CD4-positive, alpha-beta T cell (primary cell): Measurements from ENCODE around the gene IL12RB1. TPM values are rescaled to one million over a fixed set of nuclear protein-coding genes. Genes with fewer than 3 reads are reported as not detected.

Experiments used
- ATAC-seq: fragments of 200-7000 bp; cut with Tn5 transposase; one replicate; pipeline ENCODE4 v1.10.0; 2022; ENCODE audit warnings: mild to moderate bottlenecking; ENCODE audit not compliant: poor library complexity
- CTCF ChIA-PET: fragments of 350-600 bp; sonication (Branson Sonifier 250); formaldehyde crosslinking; loops from one replicate; lab custom pipeline; 2021; ENCODE audit warnings: antibody characterized with exemption, inconsistent platforms; lab: Charles Lee
- POLR2A ChIA-PET: fragments of 350-600 bp; sonication (Branson Sonifier 250); formaldehyde crosslinking; loops from one replicate; lab custom pipeline; 2021; ENCODE audit warnings: antibody characterized with exemption, inconsistent platforms; lab: Charles Lee
- DNase-seq, 14 experiments: peaks; one replicate each; pipeline ENCODE4 v3.0.0-alpha.2; 2013 to 2020; ENCODE audit warnings: mixed read lengths in 2 of 14
- H3K27ac ChIP-seq, 2 donors: one replicate each; pipeline versions ENCODE4 v1.5.1 to v1.7.0; 2013; ENCODE audit warnings: low read length in 2 of 2, low read depth in 1 of 2, mild to moderate bottlenecking in 1 of 2
- H3K27me3 ChIP-seq, 2 experiments: 1 replicate in 1 of 2; 2 replicates in 1 of 2; pipeline versions ENCODE4 v1.6.1 to v1.7.0; 2013; ENCODE audit warnings: low read length in 2 of 2, control low read depth in 1 of 2, mild to moderate bottlenecking in 1 of 2, moderate library complexity in 1 of 2; ENCODE audit not compliant: insufficient read depth in 2 of 2, control insufficient read depth in 1 of 2
- H3K36me3 ChIP-seq: one replicate; pipeline ENCODE4 v1.6.1; 2013; ENCODE audit warnings: low read length, control low read depth; ENCODE audit not compliant: insufficient read depth
- H3K4me1 ChIP-seq: one replicate; pipeline ENCODE4 v1.6.1; 2013; ENCODE audit warnings: low read length, control low read depth; ENCODE audit not compliant: insufficient read depth
- H3K4me3 ChIP-seq: one replicate; pipeline ENCODE4 v1.5.1; 2013; ENCODE audit warnings: mild to moderate bottlenecking, low read length, moderate library complexity
- H3K9me3 ChIP-seq, 2 experiments: 1 replicate in 1 of 2; 2 replicates in 1 of 2; pipeline versions ENCODE4 v1.6.1 to v1.7.0; 2013; ENCODE audit warnings: low read length in 2 of 2, mild to moderate bottlenecking in 2 of 2, control low read depth in 1 of 2, moderate library complexity in 1 of 2; ENCODE audit not compliant: control insufficient read depth in 1 of 2, insufficient read depth in 1 of 2
- H3K27ac Mint-ChIP-seq: one replicate; pipeline ENCODE4 v1.8.0; 2020; ENCODE audit warnings: mixed read lengths
- H3K27me3 Mint-ChIP-seq: one replicate; pipeline ENCODE4 v1.8.0; 2021; ENCODE audit warnings: mixed read lengths
- H3K36me3 Mint-ChIP-seq: one replicate; pipeline ENCODE4 v1.8.0; 2021; ENCODE audit warnings: low read depth, mixed read lengths
- H3K4me1 Mint-ChIP-seq: one replicate; pipeline ENCODE4 v1.8.0; 2021; ENCODE audit warnings: low read depth, mixed read lengths
- H3K4me3 Mint-ChIP-seq: one replicate; pipeline ENCODE4 v1.8.0; 2020; ENCODE audit warnings: mild to moderate bottlenecking, mixed read lengths
- H3K9me3 Mint-ChIP-seq: one replicate; pipeline ENCODE4 v1.8.0; 2020; ENCODE audit warnings: mixed read lengths
- intact Hi-C, 2 experiments: fragments of 100-400 bp; cut with DNase I in 1 of 2; cut with micrococcal nuclease in 1 of 2; formaldehyde crosslinking; loops; one replicate each; pipeline versions ENCODE4 v1.15.1 to v1.9.0; 2023 to 2025; cut with DNase I, micrococcal nuclease
- total RNA-seq, 174 experiments: library from RNA in 2 of 174; stranded (reverse) in 2 of 174; gene quantifications; one replicate each; pipeline ENCODE4 v1.2.3 and lab custom pipeline; 2021 to 2026
- TF ChIP-seq, protein P1 (sequence below): fragments of 200-600 bp; IDR thresholded peaks from one replicate; pipeline ENCODE4 v1.8.0; 2022; ENCODE audit warnings: antibody characterized with exemption, mild to moderate bottlenecking

The IL12RB1 gene
- total RNA-seq, 2 experiments from 2014 or later, result 20.5 to 22.5 TPM

DNA sequence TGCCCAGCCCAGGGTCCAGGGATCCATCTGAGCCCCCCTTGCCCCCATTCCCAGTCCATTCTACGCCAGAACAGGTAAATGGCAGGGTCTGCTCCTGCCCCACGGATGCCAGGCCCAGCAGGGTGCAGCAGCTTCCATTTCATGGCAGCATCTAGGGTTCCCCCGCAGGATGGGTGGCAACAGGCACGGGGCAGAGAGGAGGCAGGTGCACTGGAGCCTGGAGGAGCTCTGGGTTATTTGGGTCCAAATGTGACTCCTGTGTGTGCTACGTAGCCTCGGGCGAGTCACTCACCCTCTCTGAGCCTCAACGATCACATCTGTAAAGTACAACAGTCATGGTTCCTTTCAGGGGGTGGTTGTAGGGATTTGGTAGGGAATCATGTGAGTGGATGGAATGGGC lies 27.4 kb downstream of the IL12RB1 start:
- Histone ChIP-seq H3K9me3 (no peaks in the 10 kb centered on the region), H3K27me3 (no peaks in the 10 kb centered on the region), H3K36me3 (peaks cover 40% of the 10 kb centered on the region), H3K27ac (no peak overlapping the region), H3K4me3 (no peak overlapping the region), H3K4me1 (peaks cover 13% of the 10 kb centered on the region)
- POLR2A ChIA-PET, result interaction anchor here (0.7 to 5.4 kb wide), 4 partner anchors 14 to 200 kb away, joined by 3 to 41 read pairs (median 6); partner anchors contain the start of genes ARRDC2 and RPL18A
- no peak for ATAC-seq
- TF ChIP-seq, protein P1, sequence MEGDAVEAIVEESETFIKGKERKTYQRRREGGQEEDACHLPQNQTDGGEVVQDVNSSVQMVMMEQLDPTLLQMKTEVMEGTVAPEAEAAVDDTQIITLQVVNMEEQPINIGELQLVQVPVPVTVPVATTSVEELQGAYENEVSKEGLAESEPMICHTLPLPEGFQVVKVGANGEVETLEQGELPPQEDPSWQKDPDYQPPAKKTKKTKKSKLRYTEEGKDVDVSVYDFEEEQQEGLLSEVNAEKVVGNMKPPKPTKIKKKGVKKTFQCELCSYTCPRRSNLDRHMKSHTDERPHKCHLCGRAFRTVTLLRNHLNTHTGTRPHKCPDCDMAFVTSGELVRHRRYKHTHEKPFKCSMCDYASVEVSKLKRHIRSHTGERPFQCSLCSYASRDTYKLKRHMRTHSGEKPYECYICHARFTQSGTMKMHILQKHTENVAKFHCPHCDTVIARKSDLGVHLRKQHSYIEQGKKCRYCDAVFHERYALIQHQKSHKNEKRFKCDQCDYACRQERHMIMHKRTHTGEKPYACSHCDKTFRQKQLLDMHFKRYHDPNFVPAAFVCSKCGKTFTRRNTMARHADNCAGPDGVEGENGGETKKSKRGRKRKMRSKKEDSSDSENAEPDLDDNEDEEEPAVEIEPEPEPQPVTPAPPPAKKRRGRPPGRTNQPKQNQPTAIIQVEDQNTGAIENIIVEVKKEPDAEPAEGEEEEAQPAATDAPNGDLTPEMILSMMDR, result no peak
- Mint-ChIP-seq H3K9me3 (no peaks in the 10 kb centered on the region), H3K4me3 (no peak overlapping the region), H3K27ac (no peak overlapping the region), H3K36me3 (peaks cover 18% of the 10 kb centered on the region), H3K27me3 (no peaks in the 10 kb centered on the region), H3K4me1 (peaks cover 12% of the 10 kb centered on the region)
- CTCF ChIA-PET, result interaction anchor here (1.1 to 6.5 kb wide), 5 partner anchors 36 to 121 kb away, joined by 4 to 40 read pairs (median 10); partner anchors contain the start of gene ARRDC2
- no peak for DNase-seq
- intact Hi-C loops, result loop anchor here in 1 of 2 experiments (2.0 to 5.0 kb wide), 2 partner anchors 120 to 202 kb away; partner anchors contain the start of gene RPL18A

DNA sequence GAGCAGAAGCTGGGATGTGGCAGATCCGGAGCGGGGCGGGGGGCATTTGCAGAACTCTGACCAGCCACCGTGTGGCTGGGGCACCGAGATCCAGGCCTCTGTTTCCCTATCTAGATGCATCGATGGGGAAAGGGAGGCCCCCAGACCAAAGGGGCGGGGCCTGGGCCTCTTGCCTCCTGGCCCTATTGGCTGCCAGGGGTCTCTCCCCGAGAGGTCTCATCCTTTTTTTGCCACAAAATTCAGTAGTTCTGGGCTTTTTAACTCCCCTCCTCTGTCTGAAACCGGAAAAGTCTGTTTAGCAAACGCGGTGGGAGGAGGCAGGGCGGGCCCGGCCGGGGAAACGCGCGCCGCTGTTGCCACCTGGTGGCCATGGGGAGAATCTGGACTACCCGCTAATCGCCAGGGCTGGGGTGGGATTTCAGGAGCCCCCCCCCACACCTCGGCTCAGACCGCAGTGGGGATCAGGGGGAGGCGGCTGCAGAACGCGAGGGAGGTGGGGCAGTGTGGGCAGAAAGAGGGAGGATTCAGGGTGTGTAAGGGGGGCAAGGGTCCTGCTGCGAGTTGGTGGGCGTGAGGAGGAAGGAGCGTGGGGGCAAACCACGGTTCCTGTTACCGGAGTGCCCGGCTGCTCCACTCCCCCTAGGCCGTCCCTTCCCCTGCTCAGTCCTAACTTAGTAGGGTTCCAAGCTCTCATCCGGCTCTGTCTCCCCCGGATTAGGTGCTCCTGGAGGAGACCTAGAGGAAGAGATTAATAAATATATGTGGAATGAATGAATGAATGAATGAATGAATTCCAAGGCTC lies 28.3 kb downstream of the IL12RB1 start:
- TF ChIP-seq, protein P1, result peak; percentile 98
- intact Hi-C loops, result loop anchor here (1.0 to 5.0 kb wide), 4 partner anchors 51 to 201 kb away; partner anchors contain the start of gene RPL18A (in 1 of the 2)
- H3K9me3 Mint-ChIP-seq, result no peaks in the 10 kb centered on the region
- H3K4me3 ChIP-seq, result peak overlapping the region; percentile 25
- H3K9me3 ChIP-seq, result no peaks in the 10 kb centered on the region
- ChIA-PET CTCF (interaction anchor here (1.1 to 6.5 kb wide), 6 partner anchors 13 to 120 kb away, joined by 3 to 40 read pairs (median 5); partner anchors contain the start of gene ARRDC2), POLR2A (interaction anchor here (0.7 to 5.4 kb wide), 4 partner anchors 13 to 58 kb away, joined by 3 to 41 read pairs (median 8); partner anchors contain the start of gene ARRDC2)
- peak overlapping the region in 1 of 2 donors; percentile 22 for H3K27ac ChIP-seq
- H3K27me3 ChIP-seq, result no peaks in the 10 kb centered on the region
- no peaks in the 10 kb centered on the region for H3K27me3 Mint-ChIP-seq
- H3K4me3 Mint-ChIP-seq, result no peak overlapping the region
- H3K27ac Mint-ChIP-seq, result peak overlapping the region; percentile 63
- H3K36me3 Mint-ChIP-seq, result peaks cover 15% of the 10 kb centered on the region
- peaks cover 35% of the 10 kb centered on the region for H3K36me3 ChIP-seq
- H3K4me1 ChIP-seq, result peaks cover 13% of the 10 kb centered on the region
- DNase-seq (peak; percentile 74 to 91 (median 82)), ATAC-seq (peak; percentile 97)
- H3K4me1 Mint-ChIP-seq, result peaks cover 17% of the 10 kb centered on the region

DNA sequence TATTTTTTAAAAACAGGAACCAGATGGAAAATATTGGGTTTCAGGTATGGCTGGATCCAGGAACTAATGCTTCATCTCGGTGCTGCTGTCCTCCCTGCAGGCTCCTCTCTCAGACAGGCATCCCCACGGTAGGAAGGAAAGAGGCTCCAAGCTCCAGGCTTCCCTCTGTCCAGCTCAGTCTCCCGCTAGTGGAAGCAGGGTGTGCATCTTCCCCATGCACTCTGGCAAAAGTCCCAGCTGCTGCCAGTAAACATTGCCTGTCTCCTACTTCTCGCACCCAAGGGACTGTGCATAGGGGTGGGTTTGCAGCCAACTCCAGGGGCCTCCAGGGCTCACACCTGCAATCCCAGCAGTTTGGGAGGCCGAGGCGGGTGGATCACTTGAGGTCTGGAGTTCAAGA lies 29.2 kb downstream of the IL12RB1 start:
- Histone ChIP-seq H3K27ac (peak overlapping the region in 1 of 2 donors; percentile 29), H3K4me3 (no peak overlapping the region), H3K4me1 (peaks cover 13% of the 10 kb centered on the region), H3K9me3 (no peaks in the 10 kb centered on the region), H3K27me3 (no peaks in the 10 kb centered on the region), H3K36me3 (peaks cover 30% of the 10 kb centered on the region)
- DNase-seq (no peak), ATAC-seq (no peak)
- Mint-ChIP-seq H3K4me1 (peaks cover 17% of the 10 kb centered on the region), H3K27ac (peak overlapping the region; percentile 63), H3K9me3 (no peaks in the 10 kb centered on the region), H3K4me3 (no peak overlapping the region), H3K36me3 (peaks cover 13% of the 10 kb centered on the region), H3K27me3 (no peaks in the 10 kb centered on the region)
- TF ChIP-seq, protein P1, result no peak
- ChIA-PET CTCF (interaction anchor here (1.1 to 6.5 kb wide), 5 partner anchors 13 to 119 kb away, joined by 3 to 40 read pairs (median 5); partner anchors contain the start of gene ARRDC2), POLR2A (interaction anchor here (2.1 to 5.4 kb wide), 3 partner anchors 13 to 57 kb away, joined by 6 to 41 read pairs (median 9); partner anchors contain the start of gene ARRDC2)
- intact Hi-C loops, result loop anchor here in 1 of 2 experiments (5.0 kb wide), 1 partner anchor 200 kb away; the partner anchor contains the start of gene RPL18A
